Endodermal cell (in vitro differentiated cells): Measurements from ENCODE around the gene PANX2. TPM values are rescaled to one million over a fixed set of nuclear protein-coding genes. Genes with fewer than 3 reads are reported as not detected.

Experiments used
- DNase-seq: peaks from one replicate; pipeline ENCODE4 v3.0.0-alpha.2; 2017
- H3K27ac ChIP-seq: 2 replicates; pipeline ENCODE4 v1.5.1; 2013; ENCODE audit warnings: mild to moderate bottlenecking, low read depth, low read length, moderate library complexity
- H3K27me3 ChIP-seq: 2 replicates; pipeline ENCODE4 v1.6.1; 2013; ENCODE audit warnings: mild to moderate bottlenecking, low read length, moderate library complexity; ENCODE audit not compliant: insufficient read depth, control insufficient read depth, poor library complexity, severe bottlenecking
- H3K36me3 ChIP-seq: 2 replicates; pipeline ENCODE4 v1.7.0; 2013; ENCODE audit warnings: mild to moderate bottlenecking, low read length, moderate library complexity; ENCODE audit not compliant: control insufficient read depth, insufficient read depth
- H3K4me1 ChIP-seq: one replicate; pipeline ENCODE4 v1.7.0; 2013; ENCODE audit warnings: low read length; ENCODE audit not compliant: control insufficient read depth, insufficient read depth
- H3K4me3 ChIP-seq: 2 replicates; pipeline ENCODE4 v1.5.1; 2013; ENCODE audit warnings: mild to moderate bottlenecking, low read length, moderate library complexity
- H3K9ac ChIP-seq: 2 replicates; pipeline ENCODE4 v1.6.1; 2013; ENCODE audit warnings: mild to moderate bottlenecking, low read length, moderate library complexity; ENCODE audit not compliant: poor library complexity, severe bottlenecking; ENCODE audit errors: extremely low read depth
- H3K9me3 ChIP-seq: 2 replicates; pipeline ENCODE4 v1.6.1; 2013; ENCODE audit warnings: mild to moderate bottlenecking, low read length, moderate library complexity; ENCODE audit not compliant: control insufficient read depth
- H3K27ac Mint-ChIP-seq: 2 replicates; pipeline ENCODE4 v1.8.0; 2020; ENCODE audit warnings: mixed read lengths
- H3K27me3 Mint-ChIP-seq: 2 replicates; pipeline ENCODE4 v1.8.0; 2021; ENCODE audit warnings: mild to moderate bottlenecking, mixed read lengths; ENCODE audit not compliant: insufficient read depth
- H3K36me3 Mint-ChIP-seq: 2 replicates; pipeline ENCODE4 v1.8.0; 2020; ENCODE audit warnings: low read depth, mixed read lengths
- H3K4me1 Mint-ChIP-seq: 2 replicates; pipeline ENCODE4 v1.8.0; 2020; ENCODE audit warnings: mixed read lengths
- H3K4me3 Mint-ChIP-seq: 2 replicates; pipeline ENCODE4 v1.8.0; 2020; ENCODE audit warnings: mild to moderate bottlenecking, moderate library complexity, mixed read lengths
- H3K9me3 Mint-ChIP-seq: 2 replicates; pipeline ENCODE4 v1.8.0; 2020; ENCODE audit warnings: mild to moderate bottlenecking, mixed read lengths
- WGBS, 2 experiments: methylation state at CpG; one replicate each; pipeline versions ENCODE4 v1.1.5 to v1.1.7; 2013; ENCODE audit warnings: missing lambda C conversion rate in 2 of 2, mixed read lengths in 1 of 2; ENCODE audit not compliant: insufficient coverage in 1 of 2, insufficient read length in 1 of 2; 5-methylcytosine and 5-hydroxymethylcytosine counted together
- total RNA-seq, 2 donors: library from RNA; stranded (reverse); fragmentation: NEBNext Ultra II Directional in 1 of 2; extraction: Animal tissue kit (Norgen Biotek cat#: 25700) in 1 of 2; gene quantifications; 2 replicates in 1 of 2; 3 replicates in 1 of 2; pipeline ENCODE4 v1.2.1, GENCODE V29; 2021
- TF ChIP-seq, protein P1 (sequence below): fragments of 200-600 bp; sonication (generic); conservative IDR thresholded peaks from 2 replicates; pipeline ENCODE4 v1.5.0; 2021; ENCODE audit warnings: antibody characterized with exemption, mild to moderate bottlenecking

PANX2 gene
- total RNA-seq, 2 donors from 2014 or later: 8.8 to 11.2 TPM

DNA sequence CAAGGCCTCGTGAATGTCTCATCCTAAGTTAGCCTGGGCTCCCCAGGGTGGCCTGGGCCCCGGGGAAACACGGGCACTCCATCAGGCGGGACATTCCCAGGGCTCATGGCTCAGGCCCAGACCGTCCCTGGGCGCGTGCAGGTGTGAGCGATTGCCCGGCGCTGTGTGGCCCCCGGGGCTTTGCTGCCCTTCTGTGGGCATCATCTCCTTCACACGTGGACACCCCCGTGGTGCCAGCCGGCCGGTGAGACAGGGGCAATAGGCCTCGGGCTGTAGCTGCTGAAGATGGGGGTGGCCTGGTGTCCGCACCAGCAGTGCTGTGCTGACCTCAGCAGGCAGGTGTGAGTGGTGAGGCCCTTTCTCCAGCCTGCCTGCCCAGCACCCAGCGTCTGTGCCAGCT lies 25.7 kb downstream of the PANX2 start:
- Histone ChIP-seq H3K27me3 (no peaks in the 10 kb centered on the region), H3K4me3 (no peak overlapping the region), H3K9ac (no peak overlapping the region), H3K9me3 (no peaks in the 10 kb centered on the region), H3K36me3 (peaks cover 13% of the 10 kb centered on the region), H3K27ac (no peak overlapping the region), H3K4me1 (peaks cover 6% of the 10 kb centered on the region)
- Mint-ChIP-seq H3K4me1 (peaks cover 4% of the 10 kb centered on the region), H3K27me3 (no peaks in the 10 kb centered on the region), H3K36me3 (peaks cover 7% of the 10 kb centered on the region), H3K9me3 (no peaks in the 10 kb centered on the region), H3K27ac (no peak overlapping the region), H3K4me3 (no peak overlapping the region)
- WGBS, 2 experiments: 93 to 95% methylated on average over 4 to 18 of the region's 18 CpGs
- no peak for DNase-seq
- TF ChIP-seq, protein P1, sequence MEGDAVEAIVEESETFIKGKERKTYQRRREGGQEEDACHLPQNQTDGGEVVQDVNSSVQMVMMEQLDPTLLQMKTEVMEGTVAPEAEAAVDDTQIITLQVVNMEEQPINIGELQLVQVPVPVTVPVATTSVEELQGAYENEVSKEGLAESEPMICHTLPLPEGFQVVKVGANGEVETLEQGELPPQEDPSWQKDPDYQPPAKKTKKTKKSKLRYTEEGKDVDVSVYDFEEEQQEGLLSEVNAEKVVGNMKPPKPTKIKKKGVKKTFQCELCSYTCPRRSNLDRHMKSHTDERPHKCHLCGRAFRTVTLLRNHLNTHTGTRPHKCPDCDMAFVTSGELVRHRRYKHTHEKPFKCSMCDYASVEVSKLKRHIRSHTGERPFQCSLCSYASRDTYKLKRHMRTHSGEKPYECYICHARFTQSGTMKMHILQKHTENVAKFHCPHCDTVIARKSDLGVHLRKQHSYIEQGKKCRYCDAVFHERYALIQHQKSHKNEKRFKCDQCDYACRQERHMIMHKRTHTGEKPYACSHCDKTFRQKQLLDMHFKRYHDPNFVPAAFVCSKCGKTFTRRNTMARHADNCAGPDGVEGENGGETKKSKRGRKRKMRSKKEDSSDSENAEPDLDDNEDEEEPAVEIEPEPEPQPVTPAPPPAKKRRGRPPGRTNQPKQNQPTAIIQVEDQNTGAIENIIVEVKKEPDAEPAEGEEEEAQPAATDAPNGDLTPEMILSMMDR: no peak

GRCh38 chr22:50197000-50197800 lies 26.7 kb downstream of the PANX2 start:
- no peaks in the 10 kb centered on the region for H3K27me3 ChIP-seq
- peaks cover 6% of the 10 kb centered on the region for H3K4me1 ChIP-seq
- H3K36me3 ChIP-seq: peaks cover 13% of the 10 kb centered on the region
- Mint-ChIP-seq H3K4me1 (peaks cover 8% of the 10 kb centered on the region), H3K36me3 (peaks cover 5% of the 10 kb centered on the region), H3K4me3 (no peak overlapping the region), H3K27me3 (peaks cover 2% of the 10 kb centered on the region), H3K9me3 (no peaks in the 10 kb centered on the region), H3K27ac (no peak overlapping the region)
- no peak for DNase-seq
- H3K4me3 ChIP-seq: no peak overlapping the region
- TF ChIP-seq, protein P1: no peak
- H3K9ac ChIP-seq: no peak overlapping the region
- H3K27ac ChIP-seq: no peak overlapping the region
- H3K9me3 ChIP-seq: no peaks in the 10 kb centered on the region
- 95 to 100% methylated on average over 4 to 23 of the region's 23 CpGs for WGBS, 2 experiments

- H3K4me3 Mint-ChIP-seq: no peak overlapping the region
- Histone ChIP-seq H3K9ac (no peak overlapping the region), H3K4me3 (no peak overlapping the region), H3K4me1 (peaks cover 6% of the 10 kb centered on the region), H3K27me3 (no peaks in the 10 kb centered on the region), H3K9me3 (peaks cover 2% of the 10 kb centered on the region), H3K27ac (no peak overlapping the region), H3K36me3 (peaks cover 19% of the 10 kb centered on the region)
- H3K4me1 Mint-ChIP-seq: peaks cover 9% of the 10 kb centered on the region
- H3K27me3 Mint-ChIP-seq: peaks cover 3% of the 10 kb centered on the region
- no peak for DNase-seq
- TF ChIP-seq, protein P1: no peak
- WGBS, 2 experiments: 96 to 97% methylated on average over 37 to 60 of the region's 61 CpGs
- H3K9me3 Mint-ChIP-seq: peaks cover under 1% of the 10 kb centered on the region
- peaks cover 8% of the 10 kb centered on the region for H3K36me3 Mint-ChIP-seq
- H3K27ac Mint-ChIP-seq: no peak overlapping the region
Measured at GRCh38 chr22:50197856-50198623, 27.5 kb downstream of the PANX2 start.
